Gastroesophageal sphincter (tissue), 3 donors: ENCODE results near the gene CHST1.

Experiments
- EP300 ChIP-seq: sonication (generic); formaldehyde crosslinking; IDR thresholded peaks from one replicate; pipeline ENCODE4 v1.6.1; 2017; ENCODE audit warnings: antibody characterized with exemption, mild to moderate bottlenecking
- POLR2A ChIP-seq, 2 donors: fragments of 450-650 bp; IDR thresholded peaks; one replicate each; pipeline ENCODE4 v1.6.1; 2017; ENCODE audit warnings: antibody characterized with exemption in 2 of 2, mild to moderate bottlenecking in 2 of 2, moderate library complexity in 1 of 2
- TF ChIP-seq, protein P1 (sequence below), 4 experiments: fragments of 200-600 bp in 2 of 4; fragments of 450-650 bp in 2 of 4; sonication (generic) in 1 of 4; IDR thresholded peaks; one replicate each; pipeline ENCODE4 v1.5.1; 2017 to 2019; ENCODE audit warnings: antibody characterized with exemption in 4 of 4, mild to moderate bottlenecking in 2 of 4, moderate library complexity in 2 of 4

DNA sequence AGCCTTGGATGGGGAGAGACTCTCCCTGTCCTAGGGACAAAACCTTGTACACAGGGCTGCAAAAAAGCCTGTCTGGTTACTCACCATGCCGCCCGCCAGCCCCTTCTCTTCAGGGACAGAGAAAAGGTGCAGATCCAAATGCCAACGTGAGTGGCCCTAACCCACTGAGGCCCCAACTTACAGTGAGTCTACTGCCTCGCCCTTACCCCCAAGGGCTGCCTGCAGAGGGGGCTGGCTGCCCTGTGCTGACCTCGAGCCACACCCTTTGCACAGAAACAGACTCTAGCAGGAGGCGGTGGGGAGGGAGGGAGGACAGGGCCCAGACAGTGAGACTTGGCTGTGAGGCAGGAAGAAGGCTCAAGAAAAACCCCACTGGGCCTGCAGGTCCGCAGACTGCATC lies 13.6 kb upstream of the CHST1 start:
- TF ChIP-seq, protein P1, sequence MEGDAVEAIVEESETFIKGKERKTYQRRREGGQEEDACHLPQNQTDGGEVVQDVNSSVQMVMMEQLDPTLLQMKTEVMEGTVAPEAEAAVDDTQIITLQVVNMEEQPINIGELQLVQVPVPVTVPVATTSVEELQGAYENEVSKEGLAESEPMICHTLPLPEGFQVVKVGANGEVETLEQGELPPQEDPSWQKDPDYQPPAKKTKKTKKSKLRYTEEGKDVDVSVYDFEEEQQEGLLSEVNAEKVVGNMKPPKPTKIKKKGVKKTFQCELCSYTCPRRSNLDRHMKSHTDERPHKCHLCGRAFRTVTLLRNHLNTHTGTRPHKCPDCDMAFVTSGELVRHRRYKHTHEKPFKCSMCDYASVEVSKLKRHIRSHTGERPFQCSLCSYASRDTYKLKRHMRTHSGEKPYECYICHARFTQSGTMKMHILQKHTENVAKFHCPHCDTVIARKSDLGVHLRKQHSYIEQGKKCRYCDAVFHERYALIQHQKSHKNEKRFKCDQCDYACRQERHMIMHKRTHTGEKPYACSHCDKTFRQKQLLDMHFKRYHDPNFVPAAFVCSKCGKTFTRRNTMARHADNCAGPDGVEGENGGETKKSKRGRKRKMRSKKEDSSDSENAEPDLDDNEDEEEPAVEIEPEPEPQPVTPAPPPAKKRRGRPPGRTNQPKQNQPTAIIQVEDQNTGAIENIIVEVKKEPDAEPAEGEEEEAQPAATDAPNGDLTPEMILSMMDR (IDR thresholded peaks at IDR 0.05) = no peak
- TF ChIP-seq POLR2A (IDR thresholded peaks at IDR 0.05) (no peak), EP300 (no peak)
